Mesothelial cell of epicardium (in vitro differentiated cells): Measurements from ENCODE around the gene TMPRSS5. TPM values are rescaled to one million over a fixed set of nuclear protein-coding genes. Genes with fewer than 3 reads are reported as not detected.
A peak's percentile ranks its signal among the peaks of the same experiment; 100 is the strongest.

Experiments used
- DNase-seq, 2 experiments: peaks; one replicate each; pipeline ENCODE4 v3.0.0; 2021; ENCODE audit warnings: low spot score in 2 of 2; ENCODE audit not compliant: unreplicated experiment in 2 of 2
- H3K27ac Mint-ChIP-seq: 2 replicates; pipeline ENCODE4 v1.8.0; 2021; ENCODE audit warnings: mixed read lengths
- H3K27me3 Mint-ChIP-seq: 2 replicates; pipeline ENCODE4 v1.8.0; 2021; ENCODE audit warnings: low read depth, mixed read lengths
- H3K36me3 Mint-ChIP-seq: 2 replicates; pipeline ENCODE4 v1.8.0; 2021; ENCODE audit warnings: mixed read lengths
- H3K4me1 Mint-ChIP-seq: 2 replicates; pipeline ENCODE4 v1.8.0; 2021; ENCODE audit warnings: mixed read lengths
- H3K4me3 Mint-ChIP-seq: 2 replicates; pipeline ENCODE4 v1.8.0; 2021; ENCODE audit warnings: mild to moderate bottlenecking, moderate library complexity, mixed read lengths
- H3K9me3 Mint-ChIP-seq: 2 replicates; pipeline ENCODE4 v1.8.0; 2021; ENCODE audit warnings: mixed read lengths
- total RNA-seq: library from RNA; stranded (reverse); gene quantifications from 3 replicates; pipeline ENCODE4 v1.2.1, GENCODE V29; 2021
- TF ChIP-seq, protein P1 (sequence below): fragments of 200-600 bp; sonication (generic); IDR thresholded peaks from one replicate; pipeline ENCODE4 v1.5.0; 2021; ENCODE audit warnings: antibody characterized with exemption; ENCODE audit not compliant: unreplicated experiment

The TMPRSS5 gene
- 2.3 to 3.5 TPM (median 2.4 TPM) in 3 replicates for total RNA-seq

DNA sequence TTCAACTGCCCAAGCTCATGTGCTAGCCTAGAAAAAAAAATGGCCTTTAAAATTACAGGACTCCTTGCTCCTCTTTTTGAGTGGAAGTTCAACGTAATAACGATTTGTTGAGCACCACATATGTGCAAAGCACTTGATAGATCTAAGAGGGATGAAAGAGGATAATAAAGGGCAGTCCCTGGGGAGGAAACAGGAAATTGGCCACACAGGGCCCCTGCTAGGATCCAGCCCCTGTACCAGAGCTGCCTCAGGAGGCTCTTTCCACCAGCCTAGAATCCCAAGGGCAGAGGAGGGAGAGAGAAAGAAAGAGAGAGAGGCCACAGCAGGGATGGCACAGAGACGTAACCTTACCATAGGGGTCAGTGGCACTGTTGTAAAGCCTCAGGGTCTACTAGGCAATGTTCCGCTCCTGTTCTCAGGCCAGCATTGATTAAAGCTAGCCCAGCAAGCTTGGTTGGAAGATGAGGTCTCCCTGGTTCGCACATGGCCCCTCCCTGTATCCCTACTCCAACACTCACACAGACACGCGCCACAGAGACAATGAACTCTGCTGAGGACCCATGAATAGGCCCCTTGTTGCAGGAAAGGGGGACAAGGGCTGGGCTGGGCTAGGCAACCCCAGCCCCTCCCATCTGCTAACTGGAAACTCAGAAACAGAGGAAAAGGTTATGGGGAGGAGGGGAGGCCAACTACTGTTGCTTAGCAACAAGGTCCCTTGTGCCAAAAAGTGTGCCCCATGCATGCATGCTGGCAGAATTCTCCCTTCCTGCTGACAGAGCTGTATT is at the start of gene TMPRSS5:
TSS of gene TMPRSS5 (minus strand) at position 438 of the 785 bp plus-strand sequence. CDS start at position 354, 84 bp downstream.
- no peak for DNase-seq
- TF ChIP-seq, protein P1, sequence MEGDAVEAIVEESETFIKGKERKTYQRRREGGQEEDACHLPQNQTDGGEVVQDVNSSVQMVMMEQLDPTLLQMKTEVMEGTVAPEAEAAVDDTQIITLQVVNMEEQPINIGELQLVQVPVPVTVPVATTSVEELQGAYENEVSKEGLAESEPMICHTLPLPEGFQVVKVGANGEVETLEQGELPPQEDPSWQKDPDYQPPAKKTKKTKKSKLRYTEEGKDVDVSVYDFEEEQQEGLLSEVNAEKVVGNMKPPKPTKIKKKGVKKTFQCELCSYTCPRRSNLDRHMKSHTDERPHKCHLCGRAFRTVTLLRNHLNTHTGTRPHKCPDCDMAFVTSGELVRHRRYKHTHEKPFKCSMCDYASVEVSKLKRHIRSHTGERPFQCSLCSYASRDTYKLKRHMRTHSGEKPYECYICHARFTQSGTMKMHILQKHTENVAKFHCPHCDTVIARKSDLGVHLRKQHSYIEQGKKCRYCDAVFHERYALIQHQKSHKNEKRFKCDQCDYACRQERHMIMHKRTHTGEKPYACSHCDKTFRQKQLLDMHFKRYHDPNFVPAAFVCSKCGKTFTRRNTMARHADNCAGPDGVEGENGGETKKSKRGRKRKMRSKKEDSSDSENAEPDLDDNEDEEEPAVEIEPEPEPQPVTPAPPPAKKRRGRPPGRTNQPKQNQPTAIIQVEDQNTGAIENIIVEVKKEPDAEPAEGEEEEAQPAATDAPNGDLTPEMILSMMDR = no peak
- peaks cover 37% of the 10 kb centered on the region for H3K9me3 Mint-ChIP-seq
- H3K27ac Mint-ChIP-seq = no peak within 1 kb of the TSS
- no peaks in the 10 kb centered on the region for H3K4me1 Mint-ChIP-seq
- no peaks in the 10 kb centered on the region for H3K27me3 Mint-ChIP-seq
- H3K36me3 Mint-ChIP-seq = peaks cover 11% of the 10 kb centered on the region
- no peak within 1 kb of the TSS for H3K4me3 Mint-ChIP-seq

DNA sequence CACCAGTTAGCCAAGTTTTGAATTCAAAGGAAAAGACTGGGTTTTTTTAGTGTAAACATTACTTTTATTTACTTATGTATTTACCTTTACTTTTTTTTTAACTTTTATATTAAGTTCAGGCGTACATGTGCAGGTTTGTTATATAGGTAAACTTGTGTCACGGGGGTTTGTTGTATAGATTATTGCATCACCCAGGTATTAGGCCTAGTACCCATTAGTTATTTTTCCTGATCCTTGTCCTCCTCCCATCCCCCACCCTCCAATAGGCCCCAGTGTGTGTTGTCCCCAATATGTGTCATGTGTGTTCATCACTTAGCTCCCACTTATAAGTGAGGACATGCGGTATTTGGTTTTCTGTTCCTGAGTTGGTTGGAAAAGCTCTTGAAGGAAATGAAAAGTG is 46.8 kb upstream of the TMPRSS5 start:
- DNase-seq = no peak
- Mint-ChIP-seq H3K9me3 (peaks cover 9% of the 10 kb centered on the region), H3K27me3 (no peaks in the 10 kb centered on the region), H3K27ac (no peak overlapping the region), H3K4me1 (no peaks in the 10 kb centered on the region), H3K36me3 (peaks cover 23% of the 10 kb centered on the region), H3K4me3 (no peak overlapping the region)
- TF ChIP-seq, protein P1 = no peak

DNA sequence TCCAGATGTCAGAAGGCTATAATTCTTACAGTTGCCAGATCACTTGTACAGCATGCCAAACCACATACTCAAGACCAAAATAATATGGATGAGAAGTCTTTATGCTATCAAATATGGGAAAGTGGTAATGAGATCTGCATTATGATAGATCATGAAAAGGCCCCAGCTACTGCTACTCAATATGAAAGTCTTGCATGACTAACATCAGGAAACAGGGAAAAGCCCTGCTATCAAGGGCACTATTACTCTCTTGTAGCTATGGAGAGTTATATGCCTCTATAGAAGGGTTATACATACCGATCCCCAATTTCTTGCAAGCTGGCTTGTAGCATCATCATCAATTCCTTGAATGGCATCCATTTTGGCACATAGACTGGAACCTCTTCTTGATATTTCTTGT is 30.2 kb upstream of the TMPRSS5 start:
- H3K4me1 Mint-ChIP-seq = peaks cover 20% of the 10 kb centered on the region
- no peak overlapping the region for H3K27ac Mint-ChIP-seq
- no peaks in the 10 kb centered on the region for H3K9me3 Mint-ChIP-seq
- H3K4me3 Mint-ChIP-seq = no peak overlapping the region
- no peaks in the 10 kb centered on the region for H3K27me3 Mint-ChIP-seq
- no peak for DNase-seq
- TF ChIP-seq, protein P1 = no peak
- peaks cover 36% of the 10 kb centered on the region for H3K36me3 Mint-ChIP-seq

DNA sequence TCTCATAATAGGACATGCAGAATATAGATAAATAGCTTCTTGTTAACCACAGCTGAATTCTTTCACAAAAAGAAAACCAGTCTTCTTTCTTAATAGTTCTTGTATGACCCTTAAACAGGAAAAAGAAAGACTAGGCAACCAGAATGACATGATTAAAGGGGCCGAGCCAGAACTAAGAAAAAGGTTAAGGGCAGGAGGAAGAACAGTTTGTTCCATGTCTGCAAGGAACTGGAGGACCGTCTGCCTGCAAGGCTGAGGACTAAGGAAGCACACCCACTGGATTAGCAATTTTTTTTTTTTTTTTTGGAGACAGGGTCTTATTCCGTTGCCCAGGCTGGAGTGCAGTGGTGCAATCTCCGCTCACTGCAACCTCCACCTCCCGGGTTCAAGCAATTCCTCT is 26.0 kb upstream of the TMPRSS5 start:
- no peak for DNase-seq
- Mint-ChIP-seq H3K36me3 (peaks cover 27% of the 10 kb centered on the region), H3K4me3 (no peak overlapping the region), H3K4me1 (peaks cover 14% of the 10 kb centered on the region), H3K9me3 (no peaks in the 10 kb centered on the region), H3K27ac (no peak overlapping the region), H3K27me3 (no peaks in the 10 kb centered on the region)
- TF ChIP-seq, protein P1 = no peak

DNA sequence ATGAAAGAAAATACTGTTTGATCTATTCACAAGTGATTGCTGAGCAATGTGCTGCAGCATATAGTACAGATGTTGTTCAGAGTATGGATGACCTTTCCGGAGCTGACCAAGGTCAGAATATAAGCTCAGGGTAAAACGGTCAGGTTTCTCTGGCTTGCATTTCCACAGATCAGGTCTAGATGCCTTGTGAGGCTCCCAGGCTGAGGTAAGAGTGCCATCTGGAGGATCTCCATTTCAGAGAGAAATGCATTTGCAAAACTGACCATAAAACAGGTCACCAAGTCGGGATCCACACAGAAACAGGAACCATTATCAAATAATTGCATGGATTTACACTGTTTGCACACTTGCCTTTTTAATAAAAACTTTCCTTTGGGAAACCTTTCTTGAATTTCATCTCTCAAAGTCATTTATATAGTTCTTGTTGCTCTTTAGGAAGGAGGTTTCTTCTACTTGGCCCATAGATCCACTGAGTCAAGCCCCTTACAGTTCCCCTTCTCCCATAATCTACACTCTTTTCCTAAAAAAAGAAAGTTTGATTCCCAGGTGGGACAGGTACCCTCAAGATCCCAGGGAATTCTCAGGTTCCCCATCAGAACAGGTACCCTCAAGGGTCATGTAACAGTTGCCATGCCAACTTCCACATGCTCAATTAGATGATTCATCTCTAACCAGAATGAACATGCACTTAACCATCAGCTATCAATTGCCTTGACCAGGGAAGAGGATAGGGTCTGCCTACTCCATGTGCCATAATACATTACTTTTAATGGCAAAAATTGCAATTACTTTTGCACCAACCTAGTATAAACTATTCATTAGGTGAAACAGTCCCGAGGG is 25.0 kb upstream of the TMPRSS5 start:
- Mint-ChIP-seq H3K27ac (no peak overlapping the region), H3K4me3 (no peak overlapping the region), H3K9me3 (no peaks in the 10 kb centered on the region), H3K4me1 (peaks cover 16% of the 10 kb centered on the region), H3K27me3 (no peaks in the 10 kb centered on the region), H3K36me3 (peaks cover 19% of the 10 kb centered on the region)
- TF ChIP-seq, protein P1 = no peak
- DNase-seq = peak in 1 of 2 experiments; percentile 60
